ENCODE measurements around the gene AP5S1.
A peak's percentile ranks its signal among the peaks of the same experiment; 100 is the strongest.

The AP5S1 gene, protein sequence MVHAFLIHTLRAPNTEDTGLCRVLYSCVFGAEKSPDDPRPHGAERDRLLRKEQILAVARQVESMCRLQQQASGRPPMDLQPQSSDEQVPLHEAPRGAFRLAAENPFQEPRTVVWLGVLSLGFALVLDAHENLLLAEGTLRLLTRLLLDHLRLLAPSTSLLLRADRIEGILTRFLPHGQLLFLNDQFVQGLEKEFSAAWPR

GRCh38 chr20:3820048-3820900 is at the start of gene AP5S1:
Gene AP5S1, plus strand, starts transcription at chr20:3820547. Its CDS starts 1,571 bp downstream, at chr20:3822118.
- Histone ChIP-seq H3K4me3 (ENCODE audit: low read length) (peak within 1 kb of the TSS; percentile 78), H3K27ac (ENCODE audit: low read depth, low read length) (peak within 1 kb of the TSS; percentile 100), H3K9ac (ENCODE audit: low read length) (peak within 1 kb of the TSS; percentile 88), H3K27me3 (ENCODE audit: control insufficient read depth, insufficient read depth, low read length) (no peaks in the 10 kb centered on the region), H3K4me1 (ENCODE audit: control insufficient read depth, insufficient read depth, low read length) (peaks cover 13% of the 10 kb centered on the region), H3K36me3 (ENCODE audit: control insufficient read depth, insufficient read depth, low read length) (peaks cover 12% of the 10 kb centered on the region)

DNA sequence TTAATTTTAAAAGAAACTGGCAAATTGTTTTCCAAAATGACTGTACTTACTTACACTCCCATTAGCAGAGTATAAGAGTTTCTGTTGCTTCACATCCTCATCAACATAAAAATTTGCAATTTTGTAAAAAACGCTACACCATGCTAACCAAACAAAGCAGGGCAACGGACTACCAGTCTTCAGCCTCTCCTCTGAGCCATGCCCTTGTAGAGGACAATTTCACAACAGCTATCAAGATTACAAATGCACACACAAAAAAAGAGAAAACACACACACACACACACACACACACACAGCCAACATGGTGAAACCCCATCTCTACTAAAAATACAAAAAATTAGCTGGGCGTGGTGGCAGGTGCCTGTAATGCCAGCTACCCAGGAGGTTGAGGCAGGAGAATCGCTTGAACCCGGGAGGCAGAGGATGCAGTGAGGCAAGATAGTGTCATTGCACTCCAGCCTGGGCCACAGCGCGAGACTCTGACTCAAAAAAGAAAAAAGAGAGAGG is 48.7 kb upstream of the AP5S1 start:
- Histone ChIP-seq H3K4me1 (ENCODE audit: control insufficient read depth, insufficient read depth, low read length) (peaks cover 5% of the 10 kb centered on the region), H3K27me3 (ENCODE audit: control insufficient read depth, insufficient read depth, low read length) (no peaks in the 10 kb centered on the region), H3K36me3 (ENCODE audit: control insufficient read depth, insufficient read depth, low read length) (no peaks in the 10 kb centered on the region), H3K4me3 (ENCODE audit: low read length) (no peak overlapping the region), H3K27ac (ENCODE audit: low read depth, low read length) (no peak overlapping the region), H3K9ac (ENCODE audit: low read length) (no peak overlapping the region)

DNA sequence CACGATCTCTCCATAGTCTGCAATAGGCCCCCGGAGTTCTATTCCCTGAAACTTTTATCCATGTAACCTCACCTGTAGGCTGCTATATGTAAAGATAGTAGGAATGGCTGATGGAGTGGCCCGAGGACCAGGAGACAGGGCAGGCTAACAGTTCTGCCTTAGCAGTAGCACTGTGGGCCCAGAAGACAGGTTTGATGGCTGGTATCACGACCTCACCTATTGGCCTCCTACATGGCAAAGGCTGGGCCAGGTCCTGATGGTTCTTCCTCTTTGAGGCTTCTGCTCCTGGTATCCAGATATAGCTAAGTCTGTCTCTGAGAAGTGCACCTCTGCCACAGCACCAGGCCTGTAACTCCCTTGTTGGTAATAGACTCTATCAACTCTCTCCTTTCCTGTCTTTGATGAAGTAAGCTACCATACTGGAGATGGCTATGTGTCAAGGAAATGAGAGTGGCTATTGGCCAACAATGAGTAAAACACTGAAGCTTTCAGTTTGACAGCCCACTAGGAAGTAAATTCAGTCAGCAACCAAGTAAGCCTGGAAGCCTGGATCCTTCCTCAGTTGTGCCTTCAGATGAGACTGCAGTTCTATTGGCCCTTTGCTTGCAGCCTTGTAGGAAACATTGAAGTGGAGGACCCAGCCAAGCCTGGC is 44.8 kb upstream of the AP5S1 start:
- no peak overlapping the region for H3K27ac ChIP-seq (ENCODE audit: low read depth, low read length)
- no peaks in the 10 kb centered on the region for H3K27me3 ChIP-seq (ENCODE audit: control insufficient read depth, insufficient read depth, low read length)
- H3K9ac ChIP-seq (ENCODE audit: low read length) = no peak overlapping the region
- no peak overlapping the region for H3K4me3 ChIP-seq (ENCODE audit: low read length)
- H3K36me3 ChIP-seq (ENCODE audit: control insufficient read depth, insufficient read depth, low read length) = no peaks in the 10 kb centered on the region
- H3K4me1 ChIP-seq (ENCODE audit: control insufficient read depth, insufficient read depth, low read length) = peaks cover 2% of the 10 kb centered on the region

DNA sequence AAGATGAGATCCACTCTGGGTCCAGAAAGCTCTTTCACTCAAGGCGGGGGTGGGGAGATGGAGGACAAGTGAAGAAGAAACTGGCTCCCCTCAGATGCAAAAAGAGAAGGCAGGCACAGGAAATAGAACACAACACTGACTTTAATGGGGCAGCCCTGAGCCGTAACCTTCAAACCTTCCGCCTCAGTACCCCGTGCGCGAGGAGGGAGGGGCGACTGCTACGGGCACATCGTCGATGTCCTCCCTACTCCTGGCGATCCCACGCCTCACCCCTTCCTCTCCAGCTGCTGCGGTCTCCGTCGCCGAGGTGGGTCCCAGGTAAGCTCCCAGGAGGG is 43.0 kb upstream of the AP5S1 start:
- Histone ChIP-seq H3K4me1 (ENCODE audit: control insufficient read depth, insufficient read depth, low read length) (peaks cover 6% of the 10 kb centered on the region), H3K4me3 (ENCODE audit: low read length) (peak overlapping the region; percentile 69), H3K36me3 (ENCODE audit: control insufficient read depth, insufficient read depth, low read length) (no peaks in the 10 kb centered on the region), H3K9ac (ENCODE audit: low read length) (no peak overlapping the region), H3K27ac (ENCODE audit: low read depth, low read length) (no peak overlapping the region), H3K27me3 (ENCODE audit: control insufficient read depth, insufficient read depth, low read length) (no peaks in the 10 kb centered on the region)

DNA sequence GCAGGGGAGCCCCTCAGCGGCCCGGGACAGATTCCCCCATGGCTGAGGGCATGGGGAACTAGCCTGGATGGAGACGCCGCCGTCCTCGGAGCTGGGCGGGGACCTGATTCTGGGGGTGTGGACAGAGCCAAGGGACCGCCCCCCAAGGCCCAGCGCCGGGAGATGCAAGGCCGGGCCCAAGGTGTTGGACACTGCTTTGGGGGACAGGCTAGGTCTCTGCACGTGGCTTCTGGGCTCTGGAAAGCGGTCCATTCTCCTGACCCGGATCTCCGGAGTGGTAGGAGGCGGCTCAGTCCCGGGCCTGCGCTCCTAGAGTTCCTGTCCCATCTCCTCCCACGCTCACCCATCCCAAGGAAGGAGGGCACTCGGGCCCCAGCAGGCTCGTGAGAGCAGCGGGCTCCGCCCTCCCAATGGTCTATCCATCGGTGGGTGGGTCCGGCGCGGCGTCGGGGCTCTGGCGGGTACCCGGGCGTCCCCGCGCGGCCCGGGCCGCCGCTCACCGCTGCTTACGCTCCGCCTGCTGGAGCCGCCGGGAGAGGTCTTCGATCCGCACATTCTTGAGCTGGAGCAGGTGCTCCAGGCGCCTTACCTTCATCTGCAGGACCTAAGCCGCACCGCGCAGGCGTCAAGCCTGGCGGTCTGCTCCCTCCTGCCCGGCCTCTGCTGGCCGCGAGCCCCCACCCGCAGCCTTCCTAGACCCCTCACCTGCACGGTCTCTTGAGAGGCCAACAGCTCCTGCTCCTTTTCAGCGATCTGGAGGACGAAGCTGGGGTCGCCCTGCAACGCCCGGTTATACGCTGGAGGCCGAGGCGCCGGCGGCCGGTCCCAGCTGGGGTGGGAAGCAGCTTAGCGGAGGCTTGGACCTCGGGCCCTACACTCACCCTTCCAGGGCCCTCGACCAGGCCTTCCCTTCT is 42.4 kb upstream of the AP5S1 start:
- Histone ChIP-seq H3K9ac (ENCODE audit: low read length) (peak overlapping the region; percentile 11), H3K4me3 (ENCODE audit: low read length) (peak overlapping the region; percentile 69), H3K4me1 (ENCODE audit: control insufficient read depth, insufficient read depth, low read length) (peaks cover 6% of the 10 kb centered on the region), H3K36me3 (ENCODE audit: control insufficient read depth, insufficient read depth, low read length) (no peaks in the 10 kb centered on the region), H3K27me3 (ENCODE audit: control insufficient read depth, insufficient read depth, low read length) (no peaks in the 10 kb centered on the region), H3K27ac (ENCODE audit: low read depth, low read length) (no peak overlapping the region)

DNA sequence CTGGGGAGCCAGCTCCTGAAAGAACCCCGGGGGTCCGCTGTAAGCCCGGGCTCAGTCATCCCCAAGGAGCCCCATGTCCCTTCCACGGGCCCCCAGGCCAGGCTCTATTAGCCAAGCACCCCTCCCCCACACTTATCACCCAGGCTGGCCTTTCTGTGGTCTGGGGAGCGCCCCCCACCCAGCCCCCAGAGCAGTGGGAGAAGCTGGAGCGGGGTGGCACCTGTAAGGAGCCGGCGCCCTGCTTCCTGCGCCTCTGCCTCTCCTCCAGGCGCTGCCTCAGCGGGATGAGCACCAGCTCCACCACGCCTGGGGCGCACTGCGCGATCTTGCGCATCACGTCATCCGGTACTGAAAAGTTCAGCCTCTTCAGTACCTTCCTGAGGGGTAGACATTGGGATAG is 41.4 kb upstream of the AP5S1 start:
- H3K4me3 ChIP-seq (ENCODE audit: low read length) = no peak overlapping the region

DNA sequence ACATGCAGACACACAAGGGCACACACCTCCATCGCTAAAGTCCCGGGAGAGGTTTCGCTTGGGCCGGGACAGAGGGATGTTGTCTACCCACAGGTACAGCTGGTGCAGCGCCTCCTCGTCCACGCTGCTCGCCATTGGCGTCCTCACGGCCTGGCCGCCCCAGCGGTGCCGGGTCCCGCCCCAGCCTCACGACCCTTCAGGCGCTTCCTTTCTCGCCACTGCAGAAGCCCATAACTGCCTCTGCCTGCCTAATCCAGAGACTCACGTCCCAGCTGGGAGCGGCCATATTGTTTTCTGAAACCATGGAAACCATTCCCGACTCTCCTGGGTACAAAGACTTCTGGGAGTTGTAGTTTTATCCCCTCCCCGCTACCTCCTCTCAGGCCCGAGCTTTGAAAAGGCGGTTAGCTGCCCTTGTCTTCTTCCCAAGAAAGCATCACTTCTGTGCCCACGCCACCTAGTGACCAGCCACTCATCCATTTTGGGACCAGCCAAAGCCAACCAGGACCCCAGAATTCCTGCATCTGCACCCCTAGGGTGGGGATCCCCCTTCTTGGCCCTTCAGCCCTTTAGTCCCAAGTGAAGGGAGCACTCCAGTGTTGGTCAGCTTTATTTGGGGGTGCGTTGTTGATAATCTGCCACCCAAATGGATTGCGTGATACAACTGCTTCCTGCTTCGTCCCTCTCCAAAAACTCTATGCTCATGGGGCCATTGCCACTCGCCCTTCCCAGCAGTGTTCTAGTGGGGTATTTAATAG is 39.0 kb upstream of the AP5S1 start, which contains the start of gene SPEF1:
Gene SPEF1, minus strand, starts transcription at position 296 of the 758 bp plus-strand sequence. Its CDS starts 161 bp downstream, at position 135.
- Histone ChIP-seq H3K27me3 (ENCODE audit: control insufficient read depth, insufficient read depth, low read length) (no peaks in the 10 kb centered on the region), H3K36me3 (ENCODE audit: control insufficient read depth, insufficient read depth, low read length) (no peaks in the 10 kb centered on the region), H3K4me3 (ENCODE audit: low read length) (peak within 1 kb of the TSS; percentile 65), H3K27ac (ENCODE audit: low read depth, low read length) (no peak within 1 kb of the TSS), H3K9ac (ENCODE audit: low read length) (no peak within 1 kb of the TSS), H3K4me1 (ENCODE audit: control insufficient read depth, insufficient read depth, low read length) (peaks cover 22% of the 10 kb centered on the region)

More for the DNA sequence above, 41.4 kb upstream of the AP5S1 start:
- Histone ChIP-seq H3K4me1 (ENCODE audit: control insufficient read depth, insufficient read depth, low read length) (peaks cover 6% of the 10 kb centered on the region), H3K27me3 (ENCODE audit: control insufficient read depth, insufficient read depth, low read length) (no peaks in the 10 kb centered on the region), H3K9ac (ENCODE audit: low read length) (no peak overlapping the region), H3K36me3 (ENCODE audit: control insufficient read depth, insufficient read depth, low read length) (no peaks in the 10 kb centered on the region), H3K27ac (ENCODE audit: low read depth, low read length) (no peak overlapping the region)

GRCh38 chr20:3782597-3782996 is 37.8 kb upstream of the AP5S1 start:
- Histone ChIP-seq H3K4me1 (ENCODE audit: control insufficient read depth, insufficient read depth, low read length) (peaks cover 26% of the 10 kb centered on the region), H3K9ac (ENCODE audit: low read length) (no peak overlapping the region), H3K4me3 (ENCODE audit: low read length) (no peak overlapping the region), H3K27ac (ENCODE audit: low read depth, low read length) (no peak overlapping the region), H3K36me3 (ENCODE audit: control insufficient read depth, insufficient read depth, low read length) (no peaks in the 10 kb centered on the region), H3K27me3 (ENCODE audit: control insufficient read depth, insufficient read depth, low read length) (no peaks in the 10 kb centered on the region)

DNA sequence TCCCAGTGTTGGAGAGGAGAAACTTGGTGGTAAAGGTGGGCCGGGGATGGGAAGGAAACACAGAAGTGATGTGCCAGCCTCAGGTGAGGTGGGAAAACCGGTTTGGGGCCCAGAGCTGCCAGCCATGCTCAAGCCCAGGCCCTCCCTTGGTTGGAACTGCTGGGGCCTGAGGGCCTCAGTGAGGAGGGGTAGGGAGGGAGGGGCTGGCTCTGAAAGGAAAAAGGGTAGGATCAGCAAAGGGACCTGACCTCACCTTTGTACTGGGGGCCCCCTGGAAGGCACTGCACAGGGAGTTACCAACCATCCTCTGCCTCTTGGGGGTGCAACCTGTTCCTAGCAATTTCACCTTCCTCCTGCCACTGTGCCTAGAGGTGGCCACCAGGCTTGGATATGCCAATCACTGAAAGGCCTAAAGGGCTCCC is 37.3 kb upstream of the AP5S1 start:
- H3K4me1 ChIP-seq (ENCODE audit: control insufficient read depth, insufficient read depth, low read length) = peaks cover 26% of the 10 kb centered on the region

GRCh38 chr20:3783511-3784195 is 36.7 kb upstream of the AP5S1 start:
- H3K4me1 ChIP-seq (ENCODE audit: control insufficient read depth, insufficient read depth, low read length) = peaks cover 24% of the 10 kb centered on the region

More for the DNA sequence above, 37.3 kb upstream of the AP5S1 start:
- H3K9ac ChIP-seq (ENCODE audit: low read length) = no peak overlapping the region
- no peaks in the 10 kb centered on the region for H3K27me3 ChIP-seq (ENCODE audit: control insufficient read depth, insufficient read depth, low read length)
- no peak overlapping the region for H3K4me3 ChIP-seq (ENCODE audit: low read length)
- no peaks in the 10 kb centered on the region for H3K36me3 ChIP-seq (ENCODE audit: control insufficient read depth, insufficient read depth, low read length)
- no peak overlapping the region for H3K27ac ChIP-seq (ENCODE audit: low read depth, low read length)

More at GRCh38 chr20:3783511-3784195, 36.7 kb upstream of the AP5S1 start:
- H3K9ac ChIP-seq (ENCODE audit: low read length) = no peak overlapping the region
- H3K36me3 ChIP-seq (ENCODE audit: control insufficient read depth, insufficient read depth, low read length) = no peaks in the 10 kb centered on the region
- peak overlapping the region; percentile 15 for H3K4me3 ChIP-seq (ENCODE audit: low read length)
- H3K27ac ChIP-seq (ENCODE audit: low read depth, low read length) = no peak overlapping the region
- no peaks in the 10 kb centered on the region for H3K27me3 ChIP-seq (ENCODE audit: control insufficient read depth, insufficient read depth, low read length)

All from rectal smooth muscle tissue (tissue), 1 donor.